Keratinocyte (primary cell): ENCODE measurements around the gene RHBDD1.

Experiments used
- EZH2 ChIP-seq: IDR thresholded peaks from one replicate; pipeline ENCODE4 v1.6.1; 2012; ENCODE audit warnings: inconsistent platforms, mild to moderate bottlenecking, low read length, moderate library complexity
- TF ChIP-seq, protein P1 (sequence below), 3 experiments: IDR thresholded peaks in 1 of 3; conservative IDR thresholded peaks in 1 of 3; optimal IDR thresholded peaks in 1 of 3; 2 replicates in 2 of 3; 3 replicates in 1 of 3; pipeline versions ENCODE3 to v1.5.1; 2011; ENCODE audit warnings: low read length in 3 of 3, mild to moderate bottlenecking in 3 of 3, moderate library complexity in 2 of 3, control low read depth in 1 of 3, inconsistent platforms in 1 of 3; ENCODE audit not compliant: insufficient read depth in 2 of 3; ENCODE audit errors: extremely low read depth in 1 of 3

DNA sequence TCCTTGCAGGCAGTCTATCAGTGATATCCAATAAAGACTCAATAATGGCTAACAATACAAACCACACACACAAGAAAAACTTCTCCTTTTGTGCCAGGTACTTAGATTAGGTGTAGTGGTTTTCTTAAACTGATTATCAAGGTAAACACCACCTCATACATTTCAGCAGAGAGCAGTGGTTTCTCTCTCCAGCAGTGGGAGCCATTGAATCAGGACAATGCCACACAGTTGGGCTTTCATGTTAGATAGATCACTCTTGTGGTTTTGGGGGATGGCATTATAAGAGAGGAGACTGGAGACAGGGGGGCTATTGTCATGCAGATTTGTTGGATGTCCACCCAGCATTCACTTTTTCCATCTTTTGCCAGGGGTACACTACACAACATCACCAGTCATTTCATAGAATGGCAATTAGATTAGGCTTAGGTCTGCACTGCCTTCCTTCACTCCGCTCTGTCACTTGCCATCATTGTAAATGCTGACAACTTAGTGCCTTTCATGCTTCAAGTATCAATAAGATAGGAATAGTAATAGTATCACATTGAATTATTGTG, 22.6 kb upstream of the RHBDD1 start:
- TF ChIP-seq, protein P1, sequence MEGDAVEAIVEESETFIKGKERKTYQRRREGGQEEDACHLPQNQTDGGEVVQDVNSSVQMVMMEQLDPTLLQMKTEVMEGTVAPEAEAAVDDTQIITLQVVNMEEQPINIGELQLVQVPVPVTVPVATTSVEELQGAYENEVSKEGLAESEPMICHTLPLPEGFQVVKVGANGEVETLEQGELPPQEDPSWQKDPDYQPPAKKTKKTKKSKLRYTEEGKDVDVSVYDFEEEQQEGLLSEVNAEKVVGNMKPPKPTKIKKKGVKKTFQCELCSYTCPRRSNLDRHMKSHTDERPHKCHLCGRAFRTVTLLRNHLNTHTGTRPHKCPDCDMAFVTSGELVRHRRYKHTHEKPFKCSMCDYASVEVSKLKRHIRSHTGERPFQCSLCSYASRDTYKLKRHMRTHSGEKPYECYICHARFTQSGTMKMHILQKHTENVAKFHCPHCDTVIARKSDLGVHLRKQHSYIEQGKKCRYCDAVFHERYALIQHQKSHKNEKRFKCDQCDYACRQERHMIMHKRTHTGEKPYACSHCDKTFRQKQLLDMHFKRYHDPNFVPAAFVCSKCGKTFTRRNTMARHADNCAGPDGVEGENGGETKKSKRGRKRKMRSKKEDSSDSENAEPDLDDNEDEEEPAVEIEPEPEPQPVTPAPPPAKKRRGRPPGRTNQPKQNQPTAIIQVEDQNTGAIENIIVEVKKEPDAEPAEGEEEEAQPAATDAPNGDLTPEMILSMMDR (optimal IDR thresholded peaks at IDR 0.05 in 1 of 3, IDR thresholded peaks at IDR 0.05 in 1 of 3, conservative IDR thresholded peaks at IDR 0.05 in 1 of 3; ENCODE audit: extremely low read depth in 1 of 3, insufficient read depth in 2 of 3, low read length in 3 of 3), result peak; percentile 57 to 81 (median 74)
- TF ChIP-seq EZH2, result no peak
